Thoracic aorta (tissue), 2 donors: Measurements from ENCODE around the gene MRPS35. TPM values are rescaled to one million over a fixed set of nuclear protein-coding genes. Genes with fewer than 3 reads are reported as not detected.

ENCODE experiments used
- ATAC-seq: fragments of 150-250 bp; one replicate; pipeline ENCODE4 v1.8.0; 2017; ENCODE audit warnings: low read depth; ENCODE audit not compliant: insufficient number of reproducible peaks, low FRiP score
- DNase-seq: peaks from one replicate; pipeline ENCODE4 v3.0.0-alpha.2; 2020; ENCODE audit warnings: low spot score
- H3K27ac ChIP-seq, 2 donors: fragments of 200-600 bp; sonication (generic); 1 replicate in 1 of 2; 2 replicates in 1 of 2; pipeline ENCODE4 v1.5.1; 2016; ENCODE audit warnings: mild to moderate bottlenecking in 2 of 2, moderate library complexity in 2 of 2
- H3K27me3 ChIP-seq: fragments of 200-600 bp; sonication (generic); replicated peaks from 2 replicates; pipeline ENCODE4 v1.6.0; 2016; ENCODE audit warnings: mild to moderate bottlenecking; ENCODE audit not compliant: insufficient read depth
- H3K36me3 ChIP-seq: fragments of 200-600 bp; sonication (generic); one replicate; pipeline ENCODE4 v1.5.1; 2016
- H3K4me1 ChIP-seq, 2 donors: fragments of 200-600 bp; sonication (generic); 1 replicate in 1 of 2; 2 replicates in 1 of 2; pipeline versions ENCODE4 v1.5.1 to v1.6.0; 2016; ENCODE audit warnings: low read depth in 2 of 2, mild to moderate bottlenecking in 1 of 2; ENCODE audit not compliant: control insufficient read depth in 1 of 2
- H3K4me3 ChIP-seq: fragments of 200-600 bp; sonication (generic); 2 replicates; pipeline ENCODE4 v1.5.1; 2016; ENCODE audit warnings: mild to moderate bottlenecking
- H3K9me3 ChIP-seq: fragments of 200-600 bp; sonication (generic); 2 replicates; pipeline ENCODE4 v1.5.1; 2016
- total RNA-seq, 2 donors: library from RNA; depleted of rRNA; stranded (reverse); fragments of >200 nt; gene quantifications; one replicate each; pipeline versions ENCODE4 v1.1.0 to v1.2.3, GENCODE V29; 2016
- TF ChIP-seq, protein P1 (sequence below): fragments of 200-600 bp; sonication (generic); IDR thresholded peaks from one replicate; pipeline ENCODE4 v1.5.1; 2019; ENCODE audit warnings: antibody characterized with exemption

The MRPS35 gene
- total RNA-seq, 2 donors from 2014 or later, result 32.7 to 55.9 TPM

- DNase-seq, result no peak
- no peak for ATAC-seq
- Histone ChIP-seq H3K27me3 (no peaks in the 10 kb centered on the region), H3K27ac (no peak overlapping the region), H3K4me1 (no peaks in the 10 kb centered on the region), H3K36me3 (peaks cover 22% of the 10 kb centered on the region), H3K9me3 (no peaks in the 10 kb centered on the region), H3K4me3 (no peak overlapping the region)
- TF ChIP-seq, protein P1, sequence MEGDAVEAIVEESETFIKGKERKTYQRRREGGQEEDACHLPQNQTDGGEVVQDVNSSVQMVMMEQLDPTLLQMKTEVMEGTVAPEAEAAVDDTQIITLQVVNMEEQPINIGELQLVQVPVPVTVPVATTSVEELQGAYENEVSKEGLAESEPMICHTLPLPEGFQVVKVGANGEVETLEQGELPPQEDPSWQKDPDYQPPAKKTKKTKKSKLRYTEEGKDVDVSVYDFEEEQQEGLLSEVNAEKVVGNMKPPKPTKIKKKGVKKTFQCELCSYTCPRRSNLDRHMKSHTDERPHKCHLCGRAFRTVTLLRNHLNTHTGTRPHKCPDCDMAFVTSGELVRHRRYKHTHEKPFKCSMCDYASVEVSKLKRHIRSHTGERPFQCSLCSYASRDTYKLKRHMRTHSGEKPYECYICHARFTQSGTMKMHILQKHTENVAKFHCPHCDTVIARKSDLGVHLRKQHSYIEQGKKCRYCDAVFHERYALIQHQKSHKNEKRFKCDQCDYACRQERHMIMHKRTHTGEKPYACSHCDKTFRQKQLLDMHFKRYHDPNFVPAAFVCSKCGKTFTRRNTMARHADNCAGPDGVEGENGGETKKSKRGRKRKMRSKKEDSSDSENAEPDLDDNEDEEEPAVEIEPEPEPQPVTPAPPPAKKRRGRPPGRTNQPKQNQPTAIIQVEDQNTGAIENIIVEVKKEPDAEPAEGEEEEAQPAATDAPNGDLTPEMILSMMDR, result no peak
Observed at GRCh38 chr12:27695556-27696292, 14.9 kb upstream of the MRPS35 start.

GRCh38 chr12:27696293-27696652 lies 14.4 kb upstream of the MRPS35 start, which contains the start of gene REP15:
TSS of gene REP15 (plus strand) at chr12:27696447. CDS start at chr12:27696563, 116 bp downstream.
- Histone ChIP-seq H3K27me3 (no peaks in the 10 kb centered on the region), H3K4me3 (no peak within 1 kb of the TSS), H3K27ac (no peak within 1 kb of the TSS), H3K36me3 (peaks cover 20% of the 10 kb centered on the region), H3K4me1 (no peaks in the 10 kb centered on the region), H3K9me3 (no peaks in the 10 kb centered on the region)
- TF ChIP-seq, protein P1, result no peak
- ATAC-seq (no peak), DNase-seq (no peak)

DNA sequence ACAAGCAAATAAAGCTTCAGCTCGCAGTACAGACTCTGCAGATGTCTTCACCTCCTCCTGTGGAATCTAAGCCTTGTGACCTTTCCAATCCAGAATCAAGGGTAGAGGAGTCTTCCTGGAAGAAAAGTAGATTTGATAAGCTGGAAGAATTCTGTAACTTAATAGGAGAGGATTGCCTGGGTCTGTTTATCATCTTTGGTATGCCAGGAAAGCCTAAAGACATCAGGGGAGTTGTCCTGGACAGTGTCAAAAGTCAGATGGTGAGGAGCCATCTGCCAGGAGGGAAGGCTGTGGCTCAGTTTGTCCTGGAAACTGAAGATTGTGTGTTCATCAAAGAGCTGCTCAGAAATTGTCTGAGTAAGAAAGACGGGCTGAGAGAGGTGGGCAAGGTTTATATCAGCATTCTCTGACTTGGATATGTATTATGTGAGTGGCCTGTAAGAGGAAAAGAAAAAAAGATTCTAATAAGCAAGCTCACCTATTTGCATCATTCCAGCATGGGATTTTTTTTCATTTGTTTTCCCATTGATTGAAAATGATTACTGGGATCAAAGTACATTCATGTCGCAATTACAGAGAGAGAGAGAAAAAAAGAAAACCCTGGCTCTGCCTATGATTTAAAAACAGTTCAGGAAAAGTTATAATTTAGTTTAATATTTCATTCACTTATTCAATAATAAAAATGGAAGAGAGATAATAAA lies 13.6 kb upstream of the MRPS35 start:
- DNase-seq, result no peak
- Histone ChIP-seq H3K9me3 (no peaks in the 10 kb centered on the region), H3K36me3 (peaks cover 13% of the 10 kb centered on the region), H3K27me3 (no peaks in the 10 kb centered on the region), H3K4me3 (no peak overlapping the region), H3K4me1 (no peaks in the 10 kb centered on the region), H3K27ac (no peak overlapping the region)
- no peak for ATAC-seq
- TF ChIP-seq, protein P1, result no peak

DNA sequence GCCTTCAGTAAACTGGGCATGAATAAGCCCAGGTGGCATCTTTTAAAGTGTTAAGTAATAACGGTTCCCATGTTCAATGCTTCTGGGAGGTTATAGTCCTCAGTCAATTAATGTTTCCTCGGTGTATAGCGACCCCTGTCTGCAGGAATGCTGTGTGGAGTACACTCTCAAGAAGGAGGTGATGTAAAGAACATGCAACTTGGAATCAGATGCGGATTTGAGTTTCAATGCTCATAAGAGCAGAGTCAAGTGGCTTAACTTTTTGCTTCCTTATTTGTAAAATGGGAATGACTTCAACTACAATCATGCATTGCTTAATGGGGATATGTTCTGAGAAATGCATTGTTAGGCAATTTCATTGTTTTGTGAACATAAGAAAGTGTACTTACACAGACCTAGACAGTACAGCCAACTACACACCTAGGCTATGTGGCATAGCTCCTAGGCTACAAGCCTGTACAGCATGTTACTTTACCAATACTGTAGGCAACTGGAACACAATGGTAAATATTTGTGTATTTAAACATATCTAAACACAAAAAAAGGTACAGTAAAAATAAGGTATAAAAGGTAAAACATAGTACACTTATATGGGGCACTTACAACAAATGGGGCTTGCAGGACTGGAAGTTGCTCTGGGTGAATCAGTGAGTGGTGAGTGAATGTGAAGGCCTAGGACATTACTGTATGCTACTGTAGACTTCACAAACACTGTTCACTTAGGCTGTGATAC lies 6.7 kb upstream of the MRPS35 start:
- TF ChIP-seq, protein P1, result peak; percentile 77
- H3K9me3 ChIP-seq, result no peaks in the 10 kb centered on the region
- H3K4me1 ChIP-seq, result peaks cover 0 to 6% of the 10 kb centered on the region in 2 donors
- H3K4me3 ChIP-seq, result no peak overlapping the region
- H3K27me3 ChIP-seq, result no peaks in the 10 kb centered on the region
- no peak overlapping the region for H3K27ac ChIP-seq
- H3K36me3 ChIP-seq, result no peaks in the 10 kb centered on the region
- DNase-seq, result peak; percentile 43
- ATAC-seq, result peak; percentile 53

DNA sequence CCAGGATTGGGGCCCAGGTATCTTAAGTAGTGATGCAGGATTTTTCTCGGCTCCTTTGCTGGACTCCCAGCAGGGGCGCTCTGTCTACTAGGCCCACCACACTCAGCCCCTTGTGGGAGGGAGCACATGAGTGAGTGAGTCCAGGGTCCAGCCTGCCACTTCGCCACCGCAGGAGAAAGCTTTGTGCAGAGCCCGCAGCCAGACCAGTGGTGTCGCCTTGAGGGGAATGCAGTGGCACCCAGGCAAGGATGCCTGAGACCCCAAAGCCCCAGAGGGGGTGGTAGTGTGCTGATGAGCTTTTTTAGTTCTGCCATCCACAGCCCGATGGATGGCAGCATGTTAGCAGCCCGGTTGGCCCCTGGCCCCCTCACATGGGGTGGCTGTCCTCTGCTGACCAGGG lies 5.4 kb upstream of the MRPS35 start:
- no peak for ATAC-seq
- Histone ChIP-seq H3K36me3 (no peaks in the 10 kb centered on the region), H3K4me1 (peaks cover 0 to 6% of the 10 kb centered on the region in 2 donors), H3K27ac (no peak overlapping the region), H3K9me3 (no peaks in the 10 kb centered on the region), H3K27me3 (no peaks in the 10 kb centered on the region), H3K4me3 (no peak overlapping the region)
- no peak for DNase-seq
- TF ChIP-seq, protein P1, result no peak
